Progenitor cell of endocrine pancreas (in vitro differentiated cells): Measurements from ENCODE around the gene POLA1. TPM values are rescaled to one million over a fixed set of nuclear protein-coding genes. Genes with fewer than 3 reads are reported as not detected.

Experiments used
- DNase-seq: peaks from one replicate; pipeline ENCODE4 v3.0.0; 2021; ENCODE audit warnings: low spot score; ENCODE audit not compliant: unreplicated experiment
- H3K27ac Mint-ChIP-seq: 2 replicates; pipeline ENCODE4 v1.8.0; 2021; ENCODE audit warnings: mild to moderate bottlenecking, moderate library complexity, mixed read lengths
- H3K27me3 Mint-ChIP-seq: 2 replicates; pipeline ENCODE4 v1.8.0; 2021; ENCODE audit warnings: mixed read lengths
- H3K36me3 Mint-ChIP-seq: 2 replicates; pipeline ENCODE4 v1.8.0; 2022; ENCODE audit warnings: mixed read lengths; ENCODE audit not compliant: insufficient read depth
- H3K4me1 Mint-ChIP-seq: 2 replicates; pipeline ENCODE4 v1.8.0; 2021; ENCODE audit warnings: low read depth, mixed read lengths
- H3K4me3 Mint-ChIP-seq: 2 replicates; pipeline ENCODE4 v1.8.0; 2021; ENCODE audit warnings: low read depth, mild to moderate bottlenecking, moderate library complexity, mixed read lengths
- H3K9me3 Mint-ChIP-seq: 2 replicates; pipeline ENCODE4 v1.8.0; 2021; ENCODE audit warnings: low read depth, mixed read lengths
- CTCF ChIP-seq: fragments of 200-600 bp; sonication (generic); IDR thresholded peaks from one replicate; pipeline ENCODE4 v1.5.0; 2021; ENCODE audit warnings: antibody characterized with exemption, mild to moderate bottlenecking; ENCODE audit not compliant: unreplicated experiment
- total RNA-seq: library from RNA; stranded (reverse); gene quantifications from 2 replicates; pipeline ENCODE4 v1.2.1, GENCODE V29; 2021

The POLA1 gene
- total RNA-seq, 1 donor from 2014 or later = 44.8 TPM

- no peak for DNase-seq
- Mint-ChIP-seq H3K27ac (peak overlapping the region; percentile 56), H3K9me3 (no peaks in the 10 kb centered on the region), H3K27me3 (peaks cover 92% of the 10 kb centered on the region), H3K4me3 (no peak overlapping the region), H3K4me1 (peaks cover 1% of the 10 kb centered on the region), H3K36me3 (no peaks in the 10 kb centered on the region)
- no peak for TF ChIP-seq CTCF
These were observed 317.3 kb downstream of the POLA1 start for GRCh38 chrX:25010784-25011588.

GRCh38 chrX:25011589-25012432, 318.1 kb downstream of the POLA1 start:
- Mint-ChIP-seq H3K9me3 (no peaks in the 10 kb centered on the region), H3K4me3 (peak overlapping the region; percentile 55), H3K27ac (no peak overlapping the region), H3K4me1 (peaks cover 1% of the 10 kb centered on the region), H3K27me3 (peaks cover 92% of the 10 kb centered on the region), H3K36me3 (no peaks in the 10 kb centered on the region)
- no peak for DNase-seq
- TF ChIP-seq CTCF = no peak

- H3K27me3 Mint-ChIP-seq = peaks cover 95% of the 10 kb centered on the region
- no peaks in the 10 kb centered on the region for H3K36me3 Mint-ChIP-seq
- no peak for DNase-seq
- no peak overlapping the region for H3K27ac Mint-ChIP-seq
- H3K4me1 Mint-ChIP-seq = peaks cover 2% of the 10 kb centered on the region
- H3K4me3 Mint-ChIP-seq = peak overlapping the region; percentile 55
- no peak for TF ChIP-seq CTCF
- no peaks in the 10 kb centered on the region for H3K9me3 Mint-ChIP-seq
These were observed 318.7 kb downstream of the POLA1 start for GRCh38 chrX:25012433-25012735.

GRCh38 chrX:25012793-25013631, 319.3 kb downstream of the POLA1 start:
- no peaks in the 10 kb centered on the region for H3K36me3 Mint-ChIP-seq
- peaks cover 95% of the 10 kb centered on the region for H3K27me3 Mint-ChIP-seq
- H3K27ac Mint-ChIP-seq = no peak overlapping the region
- no peak for DNase-seq
- H3K4me3 Mint-ChIP-seq = peak overlapping the region; percentile 64
- peaks cover 4% of the 10 kb centered on the region for H3K4me1 Mint-ChIP-seq
- H3K9me3 Mint-ChIP-seq = no peaks in the 10 kb centered on the region
- TF ChIP-seq CTCF = no peak
